Measurements from ENCODE around the gene POMT2. TPM values are rescaled to one million over a fixed set of nuclear protein-coding genes. Genes with fewer than 3 reads are reported as not detected.

Gene POMT2, protein sequence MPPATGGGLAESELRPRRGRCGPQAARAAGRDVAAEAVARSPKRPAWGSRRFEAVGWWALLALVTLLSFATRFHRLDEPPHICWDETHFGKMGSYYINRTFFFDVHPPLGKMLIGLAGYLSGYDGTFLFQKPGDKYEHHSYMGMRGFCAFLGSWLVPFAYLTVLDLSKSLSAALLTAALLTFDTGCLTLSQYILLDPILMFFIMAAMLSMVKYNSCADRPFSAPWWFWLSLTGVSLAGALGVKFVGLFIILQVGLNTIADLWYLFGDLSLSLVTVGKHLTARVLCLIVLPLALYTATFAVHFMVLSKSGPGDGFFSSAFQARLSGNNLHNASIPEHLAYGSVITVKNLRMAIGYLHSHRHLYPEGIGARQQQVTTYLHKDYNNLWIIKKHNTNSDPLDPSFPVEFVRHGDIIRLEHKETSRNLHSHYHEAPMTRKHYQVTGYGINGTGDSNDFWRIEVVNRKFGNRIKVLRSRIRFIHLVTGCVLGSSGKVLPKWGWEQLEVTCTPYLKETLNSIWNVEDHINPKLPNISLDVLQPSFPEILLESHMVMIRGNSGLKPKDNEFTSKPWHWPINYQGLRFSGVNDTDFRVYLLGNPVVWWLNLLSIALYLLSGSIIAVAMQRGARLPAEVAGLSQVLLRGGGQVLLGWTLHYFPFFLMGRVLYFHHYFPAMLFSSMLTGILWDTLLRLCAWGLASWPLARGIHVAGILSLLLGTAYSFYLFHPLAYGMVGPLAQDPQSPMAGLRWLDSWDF
- total RNA-seq = 2.8 TPM

DNA sequence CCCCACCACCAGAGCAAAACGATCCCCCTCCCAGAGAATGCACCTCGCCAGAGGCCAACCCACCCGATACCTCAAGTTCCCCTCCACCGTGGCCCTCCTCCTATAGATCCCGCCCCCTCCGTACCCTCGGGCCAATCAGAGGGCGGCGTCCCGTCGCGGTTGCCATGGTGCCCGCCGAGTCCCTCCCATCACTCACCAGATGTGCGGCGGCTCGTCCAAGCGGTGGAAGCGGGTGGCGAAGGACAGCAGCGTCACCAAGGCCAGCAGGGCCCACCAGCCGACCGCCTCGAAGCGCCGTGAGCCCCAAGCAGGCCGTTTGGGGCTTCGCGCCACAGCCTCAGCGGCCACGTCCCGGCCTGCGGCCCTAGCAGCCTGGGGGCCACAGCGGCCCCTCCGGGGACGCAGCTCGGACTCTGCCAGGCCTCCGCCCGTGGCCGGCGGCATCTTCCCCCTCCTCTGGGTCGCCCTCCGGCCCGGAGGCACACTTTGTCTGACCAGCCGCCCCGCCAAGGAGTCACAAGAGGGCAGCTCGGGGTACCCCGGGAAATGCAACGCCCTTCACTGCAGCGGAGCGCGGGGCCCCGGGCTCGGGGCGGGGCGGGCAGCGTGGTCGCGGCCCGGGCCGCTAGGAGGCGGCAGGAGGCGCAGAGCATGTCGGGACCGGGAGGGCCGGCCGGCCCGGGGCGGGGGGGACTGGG lies at the start of gene POMT2:
Gene POMT2, minus strand, starts transcription at position 646 of the 698 bp plus-strand sequence. Its CDS starts 202 bp downstream, at position 444.
- no peaks in the 10 kb centered on the region for H3K9me3 ChIP-seq (ENCODE audit: low read depth, low read length)
- H3K27me3 ChIP-seq (ENCODE audit: insufficient read depth, low read length) = no peaks in the 10 kb centered on the region
- H3K4me1 ChIP-seq (ENCODE audit: insufficient read depth, low read length) = peaks cover 18% of the 10 kb centered on the region
- H3K4me3 ChIP-seq (ENCODE audit: low read length) = peak within 1 kb of the TSS; percentile 97

DNA sequence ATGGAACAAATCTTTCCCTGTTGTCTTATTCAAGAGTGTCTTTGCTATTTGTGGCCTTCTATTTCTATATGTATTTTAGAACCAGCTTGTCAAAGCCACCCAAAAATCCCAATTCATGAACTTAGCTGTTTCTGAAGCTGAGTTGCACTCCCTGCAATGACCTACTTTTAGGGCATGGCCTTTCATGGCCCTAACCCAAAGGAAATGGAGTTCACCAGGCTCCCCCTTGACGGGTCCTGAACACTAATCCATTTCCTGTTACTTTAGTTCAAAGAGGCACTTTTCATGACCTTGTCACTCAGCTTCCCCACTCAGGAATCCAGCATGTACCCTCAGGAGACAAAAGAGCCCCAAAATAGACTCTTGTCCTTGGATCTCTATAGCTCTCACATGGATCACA lies 48.6 kb upstream of the POMT2 start:
- Histone ChIP-seq H3K4me1 (ENCODE audit: insufficient read depth, low read length) (peaks cover 15% of the 10 kb centered on the region), H3K9me3 (ENCODE audit: low read depth, low read length) (no peaks in the 10 kb centered on the region), H3K4me3 (ENCODE audit: low read length) (no peak overlapping the region), H3K27me3 (ENCODE audit: insufficient read depth, low read length) (no peaks in the 10 kb centered on the region)

DNA sequence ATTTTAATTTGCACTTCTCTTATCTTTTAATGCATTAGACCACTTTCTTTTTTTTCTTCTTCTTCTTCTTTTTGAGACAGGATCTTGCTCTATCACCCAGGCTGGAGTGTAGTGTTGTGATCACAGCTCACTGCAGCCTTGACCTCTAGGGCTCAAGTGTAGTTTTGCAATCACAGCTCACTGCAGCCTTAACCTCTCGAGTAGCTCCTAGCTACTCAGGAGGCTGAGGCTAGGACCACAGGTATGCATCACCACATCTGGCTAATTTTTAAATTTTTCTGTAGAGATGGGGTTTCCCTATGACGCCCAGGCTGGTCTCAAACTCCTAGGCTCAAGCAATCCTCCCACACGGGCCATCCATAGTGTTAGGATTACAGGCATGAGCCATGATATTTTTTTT lies 43.5 kb upstream of the POMT2 start:
- no peaks in the 10 kb centered on the region for H3K27me3 ChIP-seq (ENCODE audit: insufficient read depth, low read length)
- H3K9me3 ChIP-seq (ENCODE audit: low read depth, low read length) = no peaks in the 10 kb centered on the region
- peaks cover 5% of the 10 kb centered on the region for H3K4me1 ChIP-seq (ENCODE audit: insufficient read depth, low read length)
- no peak overlapping the region for H3K4me3 ChIP-seq (ENCODE audit: low read length)

DNA sequence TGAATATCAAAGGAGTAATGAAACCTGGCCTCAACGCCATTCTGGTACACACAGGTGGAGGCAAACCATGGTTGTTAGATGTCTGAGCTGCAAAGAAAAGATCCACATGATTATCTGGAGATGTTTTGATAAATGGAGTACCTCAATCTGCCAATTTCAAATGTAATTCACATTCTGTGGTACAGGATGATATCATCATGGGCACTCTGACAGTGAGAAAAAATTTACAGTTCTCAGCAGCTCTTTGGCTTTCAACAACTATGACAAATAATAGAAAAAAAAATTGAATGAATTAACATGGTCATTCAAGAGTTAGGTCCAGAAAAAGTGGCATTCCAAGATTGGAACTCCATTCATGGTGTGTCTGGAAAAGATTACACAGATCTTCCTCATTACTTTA lies 38.9 kb upstream of the POMT2 start:
- Histone ChIP-seq H3K4me3 (ENCODE audit: low read length) (no peak overlapping the region), H3K9me3 (ENCODE audit: low read depth, low read length) (no peaks in the 10 kb centered on the region), H3K4me1 (ENCODE audit: insufficient read depth, low read length) (peaks cover 5% of the 10 kb centered on the region), H3K27me3 (ENCODE audit: insufficient read depth, low read length) (no peaks in the 10 kb centered on the region)

DNA sequence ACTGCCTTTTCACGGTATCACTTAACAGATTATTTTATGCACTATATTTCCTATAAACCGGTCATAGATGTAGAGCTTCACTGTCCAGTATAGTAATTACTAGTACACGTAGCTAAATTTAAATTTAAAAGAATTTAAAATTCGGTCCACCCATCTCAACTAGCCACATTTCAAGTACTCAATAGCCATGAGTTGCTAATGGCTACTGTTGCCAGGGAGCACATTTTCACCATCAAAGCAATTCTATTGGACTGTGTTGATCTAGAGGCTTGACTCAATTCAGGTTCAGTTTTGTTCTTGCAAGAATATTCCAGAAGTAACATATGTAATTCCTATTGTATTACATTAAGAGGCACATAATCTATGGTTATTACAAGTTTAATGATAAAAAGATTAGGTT lies 36.2 kb upstream of the POMT2 start:
- Histone ChIP-seq H3K9me3 (ENCODE audit: low read depth, low read length) (no peaks in the 10 kb centered on the region), H3K4me3 (ENCODE audit: low read length) (no peak overlapping the region), H3K27me3 (ENCODE audit: insufficient read depth, low read length) (no peaks in the 10 kb centered on the region), H3K4me1 (ENCODE audit: insufficient read depth, low read length) (no peaks in the 10 kb centered on the region)

DNA sequence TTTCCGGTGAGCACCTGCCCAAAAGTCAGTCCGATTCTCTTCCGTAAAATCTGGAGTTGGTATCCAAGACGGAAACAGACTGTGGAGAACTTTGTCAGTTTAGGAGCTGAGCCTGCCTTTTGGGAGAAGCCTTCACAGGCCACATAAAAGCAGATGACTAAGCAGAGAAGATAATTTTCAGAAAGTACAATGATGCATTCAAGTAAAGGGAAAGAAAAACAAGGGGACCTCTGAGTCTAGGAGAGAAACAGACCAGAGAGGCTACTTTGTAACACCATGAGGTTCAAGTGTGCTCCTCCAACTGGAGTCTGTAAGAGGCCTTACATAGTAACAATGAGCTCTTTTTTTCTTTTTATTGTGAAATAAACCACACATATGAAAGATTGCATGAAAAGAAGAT lies 35.1 kb upstream of the POMT2 start:
- H3K4me1 ChIP-seq (ENCODE audit: insufficient read depth, low read length) = no peaks in the 10 kb centered on the region

DNA sequence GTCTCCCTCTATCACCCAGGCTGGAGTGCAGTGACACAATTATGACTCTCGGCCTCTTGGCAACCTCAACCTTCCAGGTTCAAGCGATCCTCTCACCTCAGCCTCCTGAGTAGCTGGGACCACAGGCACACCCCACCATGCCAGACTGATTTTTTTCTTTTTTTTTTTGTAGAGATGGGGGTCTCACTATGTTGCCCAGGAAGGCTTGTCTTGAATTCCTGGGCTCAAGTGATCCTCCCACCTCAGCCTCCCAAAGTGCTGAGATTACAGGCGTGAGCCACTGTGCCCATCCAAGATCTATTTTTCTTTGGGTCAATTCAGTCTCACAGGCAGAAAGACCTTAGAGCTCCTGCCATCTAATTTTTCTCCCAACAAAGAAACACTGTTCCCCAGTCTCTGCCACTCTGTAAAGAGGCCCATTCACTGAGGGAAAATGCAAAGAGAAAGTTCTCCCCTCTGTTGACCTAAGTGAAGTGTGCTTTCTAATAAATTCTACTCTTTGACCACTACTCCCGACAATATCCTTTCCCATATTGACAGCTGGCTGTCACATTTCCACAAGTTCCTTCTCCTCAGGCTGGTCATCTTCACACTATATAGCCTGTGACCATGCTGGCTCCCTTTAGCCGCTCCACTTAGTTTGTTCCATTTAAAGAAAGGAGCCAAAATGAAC lies 32.9 kb upstream of the POMT2 start:
- no peak overlapping the region for H3K4me3 ChIP-seq (ENCODE audit: low read length)
- no peaks in the 10 kb centered on the region for H3K9me3 ChIP-seq (ENCODE audit: low read depth, low read length)
- H3K4me1 ChIP-seq (ENCODE audit: insufficient read depth, low read length) = peaks cover 3% of the 10 kb centered on the region
- H3K27me3 ChIP-seq (ENCODE audit: insufficient read depth, low read length) = no peaks in the 10 kb centered on the region

More for the DNA sequence above, 35.1 kb upstream of the POMT2 start:
- H3K4me3 ChIP-seq (ENCODE audit: low read length) = no peak overlapping the region
- no peaks in the 10 kb centered on the region for H3K27me3 ChIP-seq (ENCODE audit: insufficient read depth, low read length)
- no peaks in the 10 kb centered on the region for H3K9me3 ChIP-seq (ENCODE audit: low read depth, low read length)

DNA sequence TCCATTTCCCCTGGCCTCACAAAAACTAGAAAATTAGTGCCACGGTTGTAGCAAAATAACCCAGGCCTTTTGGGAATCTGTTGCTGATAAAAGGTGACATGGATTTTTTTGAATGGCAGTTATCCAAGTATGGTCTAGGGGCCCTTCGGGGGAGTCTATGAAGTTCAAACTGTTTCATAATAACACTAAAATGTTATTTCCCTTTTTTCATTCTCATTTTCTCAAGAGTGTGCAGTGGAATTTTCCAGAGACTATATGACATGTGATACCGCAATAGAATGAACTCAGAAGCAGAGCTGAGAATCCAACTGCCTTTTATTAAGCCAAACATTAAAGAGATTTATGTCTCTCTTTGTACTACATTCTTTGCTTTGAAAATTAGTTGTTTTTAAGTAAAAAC lies 27.1 kb upstream of the POMT2 start:
- no peaks in the 10 kb centered on the region for H3K27me3 ChIP-seq (ENCODE audit: insufficient read depth, low read length)
- H3K9me3 ChIP-seq (ENCODE audit: low read depth, low read length) = no peaks in the 10 kb centered on the region
- no peak overlapping the region for H3K4me3 ChIP-seq (ENCODE audit: low read length)
- peaks cover 29% of the 10 kb centered on the region for H3K4me1 ChIP-seq (ENCODE audit: insufficient read depth, low read length)

DNA sequence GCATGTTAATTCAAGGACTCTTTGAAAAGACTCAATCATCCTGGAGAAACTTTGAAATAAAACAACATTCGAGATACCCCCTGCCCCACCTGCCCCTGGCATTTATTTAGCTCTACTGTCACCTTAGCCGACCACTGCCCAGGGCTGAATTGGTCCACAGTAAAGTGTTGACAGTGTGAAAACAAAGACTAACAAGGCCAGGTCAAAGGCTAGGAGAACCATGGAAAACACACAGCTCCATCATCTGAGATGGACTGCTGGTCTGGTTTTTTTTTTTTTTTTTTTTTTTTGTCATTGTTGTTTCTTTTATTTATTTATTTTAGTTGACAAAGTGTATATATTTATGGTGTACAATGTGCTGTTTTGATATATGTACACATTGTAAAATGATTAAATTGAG lies 25.8 kb upstream of the POMT2 start:
- Histone ChIP-seq H3K9me3 (ENCODE audit: low read depth, low read length) (no peaks in the 10 kb centered on the region), H3K4me3 (ENCODE audit: low read length) (no peak overlapping the region), H3K27me3 (ENCODE audit: insufficient read depth, low read length) (no peaks in the 10 kb centered on the region), H3K4me1 (ENCODE audit: insufficient read depth, low read length) (peaks cover 29% of the 10 kb centered on the region)

DNA sequence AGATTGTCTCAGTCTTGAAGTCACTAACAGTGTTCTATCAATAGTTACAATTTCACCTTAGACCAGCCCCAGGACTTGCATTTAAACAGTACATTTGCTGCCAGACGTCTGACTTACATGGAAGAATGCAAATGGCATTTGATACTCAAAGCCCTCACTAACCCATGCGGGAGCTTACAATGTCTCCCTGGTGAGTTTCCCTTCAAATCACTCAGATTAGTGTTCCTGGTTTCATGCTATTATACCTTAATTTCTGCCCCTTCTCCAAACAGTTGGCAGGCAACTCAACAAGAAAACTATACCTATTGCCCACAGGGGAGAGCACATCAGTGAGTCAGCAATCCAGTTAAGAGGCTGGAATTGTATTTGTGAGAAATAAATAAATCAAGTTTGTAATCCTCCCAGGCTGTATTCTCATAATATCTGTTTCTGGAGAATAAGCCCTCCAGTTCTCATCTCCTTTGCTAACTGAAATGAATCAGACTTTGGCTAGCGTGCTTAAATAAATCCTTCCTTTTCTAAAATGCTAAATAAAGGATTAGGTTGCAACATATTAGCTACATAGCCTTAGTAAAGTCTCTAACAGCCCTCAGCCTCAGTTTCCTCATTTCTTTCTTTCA lies 23.8 kb upstream of the POMT2 start:
- Histone ChIP-seq H3K4me3 (ENCODE audit: low read length) (no peak overlapping the region), H3K9me3 (ENCODE audit: low read depth, low read length) (no peaks in the 10 kb centered on the region), H3K27me3 (ENCODE audit: insufficient read depth, low read length) (no peaks in the 10 kb centered on the region), H3K4me1 (ENCODE audit: insufficient read depth, low read length) (peaks cover 29% of the 10 kb centered on the region)

DNA sequence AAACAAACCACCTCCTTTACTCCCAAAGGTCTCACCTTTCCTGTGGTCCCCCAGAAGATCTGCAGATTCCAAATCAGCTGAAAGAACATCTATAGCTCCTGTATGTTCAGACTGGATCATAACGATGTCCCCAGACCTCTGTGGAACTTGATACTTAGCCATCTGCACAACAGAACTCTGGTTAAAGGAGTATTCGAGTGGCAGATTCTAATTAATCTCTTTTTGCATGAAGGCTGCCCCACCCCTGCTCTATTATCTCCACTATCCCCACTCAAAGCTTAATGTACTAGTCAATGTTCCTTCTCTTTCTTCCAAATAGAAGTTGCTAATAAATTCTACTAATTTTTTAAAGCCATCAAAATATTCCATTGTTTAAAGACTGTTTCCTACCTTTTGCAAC lies 23.0 kb upstream of the POMT2 start:
- H3K9me3 ChIP-seq (ENCODE audit: low read depth, low read length) = no peaks in the 10 kb centered on the region
- H3K27me3 ChIP-seq (ENCODE audit: insufficient read depth, low read length) = no peaks in the 10 kb centered on the region
- peaks cover 26% of the 10 kb centered on the region for H3K4me1 ChIP-seq (ENCODE audit: insufficient read depth, low read length)
- no peak overlapping the region for H3K4me3 ChIP-seq (ENCODE audit: low read length)

DNA sequence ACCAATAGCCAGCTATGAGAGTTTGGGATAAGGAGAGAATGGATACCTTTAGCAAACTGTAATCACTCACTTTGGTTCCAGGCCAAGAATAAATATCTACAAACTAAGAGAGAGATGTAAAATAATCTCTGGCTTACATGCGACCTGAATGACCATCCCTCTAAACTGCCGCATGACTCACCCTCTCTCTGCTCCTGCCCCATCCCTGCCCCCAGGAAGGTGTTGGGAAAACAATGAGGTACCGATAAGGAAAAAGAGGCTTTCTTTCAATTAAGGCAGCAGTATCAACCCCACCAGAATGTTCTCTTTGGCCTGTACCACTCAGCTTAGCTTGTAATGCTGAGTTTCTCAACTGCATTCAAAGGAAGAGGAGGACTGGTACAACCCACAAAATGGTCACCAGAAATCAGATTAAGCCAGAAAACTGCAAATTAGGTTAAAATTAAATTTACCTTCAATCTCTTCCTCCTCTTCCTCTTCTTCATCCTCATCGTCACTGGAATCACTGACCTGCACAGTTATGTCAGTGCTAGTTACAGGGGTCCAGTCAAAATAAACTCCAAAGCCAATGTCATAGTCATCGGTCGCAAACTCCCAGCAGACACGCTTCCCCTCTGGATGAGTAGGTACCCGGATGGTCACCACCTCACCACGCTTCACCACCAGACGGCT lies 22.2 kb upstream of the POMT2 start:
- H3K27me3 ChIP-seq (ENCODE audit: insufficient read depth, low read length) = no peaks in the 10 kb centered on the region
- no peak overlapping the region for H3K4me3 ChIP-seq (ENCODE audit: low read length)
- H3K9me3 ChIP-seq (ENCODE audit: low read depth, low read length) = no peaks in the 10 kb centered on the region
- H3K4me1 ChIP-seq (ENCODE audit: insufficient read depth, low read length) = peaks cover 18% of the 10 kb centered on the region

DNA sequence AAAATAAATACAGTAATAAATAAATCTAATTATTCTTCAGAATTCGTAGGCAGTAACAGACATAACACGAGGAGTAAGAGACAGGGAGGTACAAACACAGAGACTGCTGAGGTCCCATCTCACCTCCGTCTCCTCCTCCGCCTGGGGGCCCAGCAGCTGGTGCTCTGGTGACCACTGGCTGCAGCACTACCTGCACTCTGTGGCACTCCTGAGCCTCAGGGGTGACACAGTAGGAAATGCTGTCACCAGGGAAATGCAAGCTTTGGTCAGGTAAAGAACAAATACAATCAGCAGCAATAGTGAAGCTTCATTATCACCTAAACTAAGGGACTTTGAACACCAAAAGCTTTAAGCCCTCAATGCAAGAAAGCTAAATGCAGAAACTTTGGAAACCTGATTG lies 19.7 kb upstream of the POMT2 start:
- Histone ChIP-seq H3K4me3 (ENCODE audit: low read length) (no peak overlapping the region), H3K9me3 (ENCODE audit: low read depth, low read length) (no peaks in the 10 kb centered on the region), H3K27me3 (ENCODE audit: insufficient read depth, low read length) (no peaks in the 10 kb centered on the region), H3K4me1 (ENCODE audit: insufficient read depth, low read length) (peaks cover 8% of the 10 kb centered on the region)

DNA sequence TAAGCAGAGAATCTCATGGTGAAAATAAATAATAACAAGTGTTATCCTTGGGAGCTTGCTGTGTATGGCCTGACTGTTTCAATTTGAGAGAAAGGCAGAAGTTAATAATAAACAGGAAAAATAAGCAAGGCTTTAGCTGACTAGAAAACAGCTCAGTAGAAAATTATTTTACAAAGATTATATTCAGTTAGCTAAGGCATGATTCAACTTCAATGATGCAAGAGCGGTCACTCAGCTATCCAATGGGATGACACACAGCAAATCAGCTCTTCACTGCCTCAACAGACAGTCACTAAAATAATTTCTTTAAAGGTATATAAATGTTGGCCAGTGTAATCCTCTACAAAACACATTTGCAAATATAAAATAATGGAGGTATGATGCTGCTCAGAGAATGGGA lies 18.7 kb upstream of the POMT2 start:
- H3K27me3 ChIP-seq (ENCODE audit: insufficient read depth, low read length) = no peaks in the 10 kb centered on the region
- no peak overlapping the region for H3K4me3 ChIP-seq (ENCODE audit: low read length)

More for the DNA sequence above, 18.7 kb upstream of the POMT2 start:
- Histone ChIP-seq H3K9me3 (ENCODE audit: low read depth, low read length) (no peaks in the 10 kb centered on the region), H3K4me1 (ENCODE audit: insufficient read depth, low read length) (peaks cover under 1% of the 10 kb centered on the region)
